Right renal pelvis (tissue), 4 donors: ENCODE data around the gene MBTD1. TPM values are rescaled to one million over a fixed set of nuclear protein-coding genes. Genes with fewer than 3 reads are reported as not detected.
"Not testable (repeated sequence)": the region's sequence is repeated elsewhere in the genome, so short reads cannot be mapped to it uniquely, and the experiment has no call there.

Experiments
- DNase-seq, 4 donors: peaks; one replicate each; pipeline ENCODE4 v3.0.0-alpha.2; 2013; ENCODE audit warnings: low read depth in 4 of 4, low spot score in 3 of 4, missing footprints in 1 of 4
- polyA plus RNA-seq, 4 donors: library from polyadenylated mRNA; unstranded; fragments of 120-200 nt; gene quantifications; one replicate each; pipeline ENCODE4 v1.2.1, GENCODE V29; 2013; ENCODE audit not compliant: insufficient read length in 4 of 4

The MBTD1 gene
- polyA plus RNA-seq, 4 donors, result 45.9 to 58.2 (median 55.1) TPM

DNA sequence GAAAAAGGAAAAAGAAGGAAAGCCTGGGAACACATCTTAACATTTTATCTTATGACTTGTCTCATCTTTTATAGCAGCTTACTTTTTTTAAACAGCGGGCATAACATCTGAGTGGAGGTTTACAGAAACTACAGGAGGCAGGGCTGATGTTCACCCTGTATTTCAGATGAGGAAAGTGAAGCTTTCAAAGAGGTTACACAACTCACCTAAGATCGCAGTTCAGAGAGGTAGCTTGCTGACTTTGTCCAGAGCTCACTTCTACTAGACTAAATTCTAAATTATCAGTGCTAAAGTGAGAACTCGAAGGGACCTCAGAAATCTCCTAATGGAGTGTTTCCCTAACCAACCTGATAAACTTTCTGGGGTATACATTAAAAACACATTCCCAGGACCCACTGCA lies 3.7 kb downstream of the MBTD1 start:
- no peak for DNase-seq

DNA sequence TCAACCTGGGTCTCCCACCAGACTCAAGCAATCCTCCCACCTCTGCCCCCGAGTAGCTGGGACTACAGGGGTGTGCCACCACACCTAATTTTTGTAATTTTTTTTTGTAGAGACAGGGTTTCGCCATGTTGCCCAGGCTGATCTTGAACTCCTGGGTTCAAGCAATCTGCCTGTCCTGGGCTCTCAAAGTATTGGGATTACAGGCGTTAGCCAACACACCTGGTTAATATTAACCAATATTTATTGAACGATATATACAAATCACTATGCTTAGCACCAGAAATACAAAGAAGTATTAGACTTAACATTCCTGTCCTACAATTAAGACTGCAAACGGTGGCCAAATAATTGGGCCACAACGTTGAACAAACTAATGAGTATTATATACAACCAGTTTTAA lies 4.2 kb downstream of the MBTD1 start:
- DNase-seq, result no peak

- DNase-seq, result no peak
Measured at GRCh38 chr17:51251010-51251409, 8.8 kb downstream of the MBTD1 start.

GRCh38 chr17:51250314-51250840 lies 9.5 kb downstream of the MBTD1 start:
- DNase-seq, result no peak

DNA sequence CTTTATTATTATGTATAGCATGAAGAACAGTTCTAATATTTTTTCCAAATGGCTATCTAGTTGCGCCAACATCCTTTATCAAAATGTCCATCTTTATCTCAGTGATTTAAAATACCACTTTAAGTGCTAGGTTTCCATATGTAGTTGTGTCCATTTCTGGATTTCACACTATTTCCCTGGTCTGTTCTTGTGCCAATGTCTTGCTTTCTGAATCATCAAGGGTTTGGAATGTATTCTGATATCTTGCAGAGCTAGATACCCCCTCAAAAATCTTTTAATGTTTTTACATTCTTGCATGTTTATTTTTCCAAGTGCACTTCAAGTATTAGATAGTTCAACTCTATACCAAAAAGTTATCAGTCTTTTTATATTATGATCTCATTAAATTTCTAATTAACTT lies 14.3 kb downstream of the MBTD1 start:
- no peak for DNase-seq

- no peak for DNase-seq
Measured at GRCh38 chr17:51244041-51244440, 15.8 kb downstream of the MBTD1 start.

DNA sequence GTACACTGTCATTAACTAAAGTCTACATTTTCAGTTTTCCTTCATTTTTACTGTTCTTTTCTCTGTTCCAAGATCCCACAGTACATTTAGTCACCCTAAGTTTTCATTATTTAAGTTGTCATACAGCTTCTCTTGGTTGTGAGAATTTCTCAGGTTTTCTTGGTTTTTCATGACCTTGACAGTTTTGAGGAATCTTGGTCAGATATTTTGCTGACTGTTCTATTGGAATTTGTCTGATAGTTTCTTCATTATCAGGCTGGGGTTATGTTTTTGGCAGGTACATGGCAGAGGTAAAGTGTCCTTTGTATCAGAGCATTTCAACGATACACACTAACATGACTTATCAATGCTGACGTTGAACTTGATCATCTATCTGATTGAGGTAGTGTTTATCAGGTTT lies 19.6 kb downstream of the MBTD1 start:
- DNase-seq, result no peak

DNA sequence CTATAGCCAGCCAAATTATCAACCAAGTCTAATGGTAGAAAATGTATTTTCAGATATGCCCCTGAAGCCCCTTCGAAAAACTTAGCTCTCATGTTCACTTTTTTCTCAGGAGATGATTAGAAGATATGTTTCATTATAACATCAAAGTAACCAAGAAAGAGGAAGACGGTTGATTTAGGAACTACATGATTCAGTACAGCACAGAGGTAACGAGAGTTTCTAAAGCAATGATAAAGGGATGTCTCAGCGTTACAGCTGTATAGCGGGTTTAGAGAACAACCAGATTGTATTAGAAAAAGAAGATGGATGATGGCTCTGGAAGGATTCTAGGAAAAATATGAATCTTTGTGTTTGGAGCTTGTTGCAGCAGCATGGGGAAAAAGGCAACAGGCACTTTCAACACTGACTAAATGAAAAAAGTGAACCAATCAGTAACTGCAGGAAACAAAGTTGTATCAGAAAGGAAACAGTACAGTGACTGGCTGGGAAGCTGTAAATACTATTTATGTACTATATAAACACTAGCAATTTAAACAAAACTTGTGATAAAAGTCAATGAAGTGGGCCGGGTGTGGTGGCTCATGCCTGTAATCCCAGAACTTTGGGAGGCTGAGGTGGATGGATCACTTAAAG lies 21.5 kb downstream of the MBTD1 start:
- no peak for DNase-seq

DNA sequence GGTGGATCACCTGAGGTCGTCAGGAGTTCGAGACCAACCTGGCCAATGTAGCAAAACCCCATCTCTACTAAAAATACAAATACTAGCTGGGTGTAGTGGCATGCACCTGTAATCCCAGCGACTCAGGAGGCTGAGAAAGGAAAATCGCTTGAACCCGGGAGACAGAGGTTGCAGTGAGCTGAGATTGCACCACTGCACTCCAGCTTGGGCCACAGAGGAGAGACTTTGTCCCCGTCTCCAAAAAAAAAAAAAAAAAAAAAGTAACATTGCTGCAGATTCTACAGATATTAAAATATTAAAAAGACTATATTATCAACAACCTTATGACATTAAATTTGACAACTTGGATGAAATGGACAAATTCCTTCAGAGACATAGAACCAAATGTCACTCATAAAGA lies 25.7 kb downstream of the MBTD1 start:
- no peak for DNase-seq

DNA sequence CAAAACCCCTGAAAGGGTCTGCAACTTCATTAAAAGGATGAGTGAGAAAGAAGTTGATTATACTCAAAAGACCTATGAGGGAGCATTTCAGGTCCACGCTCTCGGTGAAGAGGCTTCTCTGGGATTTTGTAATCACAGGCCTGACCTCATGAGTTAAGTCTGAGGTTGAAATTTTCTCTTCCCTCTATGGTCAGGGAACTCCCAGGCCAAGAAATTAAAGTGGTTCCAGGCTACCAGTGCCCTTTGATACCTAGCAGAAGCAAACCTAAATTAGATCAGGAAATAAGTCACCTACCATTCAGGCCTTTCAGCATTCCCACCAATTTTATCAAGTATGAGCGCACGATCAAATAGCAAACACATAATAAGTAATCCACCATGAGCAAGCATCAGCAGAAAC lies 27.9 kb downstream of the MBTD1 start:
- no peak for DNase-seq

GRCh38 chr17:51230306-51230705 lies 29.5 kb downstream of the MBTD1 start:
- DNase-seq, result no peak

DNA sequence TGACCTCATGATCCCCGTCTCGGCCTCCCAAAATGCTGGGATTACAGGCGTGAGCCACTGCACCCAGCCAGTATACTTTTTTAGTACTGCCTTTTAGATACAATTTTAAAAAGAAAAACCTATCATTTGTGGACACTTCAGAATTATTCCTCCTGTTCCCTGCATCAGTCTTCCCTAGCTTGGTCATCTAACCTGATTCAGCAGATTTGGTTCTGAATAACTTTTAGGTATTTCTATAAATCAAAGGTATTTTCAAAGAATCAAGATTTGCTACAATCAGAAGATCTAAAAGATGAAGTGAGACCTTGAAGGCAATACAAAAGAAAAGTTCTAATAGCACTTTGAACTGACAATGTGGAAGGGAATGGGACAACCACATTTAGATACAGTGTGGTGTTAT lies 30.0 kb downstream of the MBTD1 start:
- DNase-seq, result no peak

GRCh38 chr17:51228161-51228560 lies 31.7 kb downstream of the MBTD1 start:
- DNase-seq, result no peak

DNA sequence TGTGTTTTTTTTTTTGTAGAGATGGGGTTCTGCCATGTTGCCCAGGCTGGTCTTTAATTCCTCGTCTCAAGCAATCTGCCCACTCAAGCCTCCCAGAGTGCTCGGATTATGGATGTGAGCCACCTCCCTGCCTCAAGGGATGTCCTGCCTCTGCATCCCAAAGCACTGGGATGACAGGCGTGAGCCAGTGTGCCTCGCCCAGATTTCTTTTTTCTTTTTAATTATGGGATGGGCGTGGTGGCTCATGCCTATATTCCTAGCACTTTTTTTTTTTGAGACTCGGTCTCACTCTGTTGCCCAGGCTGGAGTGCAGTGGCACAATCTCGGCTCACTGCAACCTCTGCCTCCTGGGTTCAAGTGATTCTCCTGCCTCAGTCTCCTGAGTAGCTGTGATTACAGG lies 34.3 kb downstream of the MBTD1 start:
- DNase-seq, result not testable (repeated sequence)

- no peak for DNase-seq
Measured at GRCh38 chr17:51224402-51225262, 35.2 kb downstream of the MBTD1 start.

DNA sequence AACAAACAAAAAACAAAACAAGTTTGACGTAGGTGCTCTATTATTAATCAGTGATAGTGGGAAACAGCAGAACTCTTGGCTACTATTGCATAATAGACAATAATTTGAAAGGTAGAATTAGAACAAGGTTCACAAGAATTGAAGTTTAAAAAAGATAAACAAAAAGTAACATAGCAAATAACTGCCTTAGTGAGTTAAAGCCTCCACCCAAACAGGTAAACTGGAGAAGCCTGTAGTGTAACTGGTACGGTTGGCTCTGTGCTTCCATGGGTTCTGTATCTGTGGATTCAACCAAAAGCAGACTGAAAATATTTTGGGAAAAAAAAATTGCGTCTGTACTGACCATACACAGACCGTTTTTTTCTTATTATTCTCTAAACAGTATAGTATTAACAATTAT lies 38.5 kb downstream of the MBTD1 start:
- no peak for DNase-seq

DNA sequence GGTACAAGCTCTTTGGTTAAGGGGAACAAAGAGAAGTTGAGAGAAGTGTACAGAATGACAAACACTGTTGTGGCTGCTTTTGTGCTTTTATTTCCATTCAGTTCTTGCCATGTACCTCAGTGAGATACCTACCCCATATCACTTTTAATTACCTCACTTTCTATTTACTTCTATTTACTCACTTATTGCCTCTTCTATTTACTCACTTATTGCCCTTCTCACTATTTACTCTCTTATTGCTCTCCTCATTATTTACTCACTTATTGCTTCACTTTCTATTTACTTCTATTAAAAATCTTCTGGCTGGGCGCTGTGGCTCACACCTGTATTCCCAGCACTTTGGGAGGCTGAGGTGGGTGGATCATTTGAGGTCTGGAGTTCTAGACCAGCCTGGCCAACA lies 41.9 kb downstream of the MBTD1 start:
- DNase-seq, result no peak

- DNase-seq, result no peak
Measured at GRCh38 chr17:51214920-51215319, 44.9 kb downstream of the MBTD1 start.

DNA sequence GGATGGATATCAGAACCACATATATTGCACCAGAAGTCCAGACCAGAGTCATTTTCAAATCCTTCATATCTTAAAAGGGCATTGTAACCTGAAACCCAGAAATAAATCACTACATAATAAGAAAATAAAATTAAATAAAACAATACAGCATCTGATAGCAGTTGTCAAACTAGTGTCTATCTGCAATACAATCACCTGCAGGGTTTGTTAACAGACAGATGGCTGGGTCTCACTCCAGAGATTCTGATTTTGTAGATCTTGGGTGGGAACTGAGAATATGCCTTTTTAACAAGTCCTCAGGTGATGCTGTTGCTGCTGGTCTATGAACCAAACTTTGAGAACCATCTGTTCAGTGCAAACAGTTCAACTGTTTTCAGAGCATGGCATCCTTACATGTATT lies 56.0 kb downstream of the MBTD1 start:
- DNase-seq, result no peak

DNA sequence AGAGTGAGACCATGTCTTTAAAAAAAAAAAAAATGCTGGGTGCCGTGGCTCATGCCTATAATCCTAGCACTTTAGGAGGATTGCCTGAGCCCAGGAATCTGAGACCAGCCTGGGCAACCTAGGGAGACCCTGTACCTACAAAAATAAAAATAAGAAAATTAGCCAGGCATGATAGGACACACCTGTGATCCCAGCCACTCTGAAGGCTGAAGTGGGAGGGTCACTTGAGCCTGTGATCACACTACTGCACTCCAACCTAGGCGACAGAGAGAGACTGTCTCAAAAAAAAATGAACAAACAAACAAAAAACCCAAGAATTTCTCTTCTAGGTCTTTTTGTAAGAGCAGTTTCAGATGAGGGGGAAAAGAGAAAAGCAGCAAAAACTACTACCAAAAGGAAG lies 59.0 kb downstream of the MBTD1 start:
- no peak for DNase-seq

DNA sequence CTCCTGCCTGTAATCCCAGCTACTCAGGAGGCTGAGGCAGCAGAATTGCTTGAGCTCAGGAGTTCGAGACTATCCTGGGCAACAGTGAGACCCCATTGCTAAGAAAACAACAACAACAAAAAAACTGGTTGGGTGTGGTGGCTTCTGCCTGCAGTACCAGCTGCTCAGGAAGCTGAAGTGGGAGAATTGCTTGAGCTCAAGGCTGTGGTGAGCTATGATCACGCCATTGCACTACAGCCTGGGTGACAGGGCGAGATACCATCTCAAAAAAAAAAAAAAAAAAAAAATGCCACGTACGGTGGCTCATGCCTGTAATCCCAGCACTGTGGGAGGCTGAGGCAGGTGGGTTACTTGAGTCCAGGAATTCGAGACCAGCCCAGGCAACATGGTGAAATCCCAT lies 59.6 kb downstream of the MBTD1 start:
- no peak for DNase-seq

- DNase-seq, result no peak
Measured at GRCh38 chr17:51197754-51198153, 62.1 kb downstream of the MBTD1 start.
